GM18867 (cell line): Measurements from ENCODE around the gene FRMD7.
"Not testable (repeated sequence)": the region's sequence is repeated elsewhere in the genome, so short reads cannot be mapped to it uniquely, and the experiment has no call there.

Experiments
- ATAC-seq: cut with Tn5 transposase; IDR thresholded peaks from one replicate; pipeline ENCODE4 v1.9.1; 2021; ENCODE audit warnings: mild to moderate bottlenecking, moderate library complexity; ENCODE audit not compliant: unreplicated experiment

The FRMD7 gene

DNA sequence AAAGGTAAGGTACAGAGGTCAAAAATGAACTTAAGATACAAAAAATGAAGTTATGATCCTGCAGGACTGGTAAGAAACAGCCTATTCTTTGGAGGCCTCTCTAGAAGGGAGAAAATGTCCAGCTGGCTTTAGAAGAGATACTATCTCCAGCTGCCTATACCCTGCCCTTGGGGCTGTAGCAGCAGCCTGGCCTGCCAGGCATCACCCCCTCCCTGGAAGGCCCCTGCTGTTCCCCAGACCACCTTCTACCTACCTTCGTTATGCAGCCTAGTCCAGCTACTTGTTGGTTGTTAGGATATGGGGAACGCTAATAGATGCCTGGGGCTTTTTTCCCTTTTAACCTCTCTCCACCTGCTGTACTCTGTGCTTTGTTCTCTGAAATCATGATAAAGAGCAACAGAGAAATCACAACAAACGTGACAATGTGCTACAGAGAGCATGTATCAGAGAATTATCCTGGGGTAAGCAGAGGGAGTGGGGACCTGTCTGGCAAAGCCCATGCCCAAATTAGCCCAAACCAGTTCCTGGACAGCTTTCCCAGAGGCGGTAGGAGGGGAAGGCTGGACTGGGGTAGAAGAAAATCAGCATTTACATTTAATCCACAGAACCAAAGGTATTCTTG lies 34.5 kb downstream of the FRMD7 start:
- no peak for ATAC-seq

DNA sequence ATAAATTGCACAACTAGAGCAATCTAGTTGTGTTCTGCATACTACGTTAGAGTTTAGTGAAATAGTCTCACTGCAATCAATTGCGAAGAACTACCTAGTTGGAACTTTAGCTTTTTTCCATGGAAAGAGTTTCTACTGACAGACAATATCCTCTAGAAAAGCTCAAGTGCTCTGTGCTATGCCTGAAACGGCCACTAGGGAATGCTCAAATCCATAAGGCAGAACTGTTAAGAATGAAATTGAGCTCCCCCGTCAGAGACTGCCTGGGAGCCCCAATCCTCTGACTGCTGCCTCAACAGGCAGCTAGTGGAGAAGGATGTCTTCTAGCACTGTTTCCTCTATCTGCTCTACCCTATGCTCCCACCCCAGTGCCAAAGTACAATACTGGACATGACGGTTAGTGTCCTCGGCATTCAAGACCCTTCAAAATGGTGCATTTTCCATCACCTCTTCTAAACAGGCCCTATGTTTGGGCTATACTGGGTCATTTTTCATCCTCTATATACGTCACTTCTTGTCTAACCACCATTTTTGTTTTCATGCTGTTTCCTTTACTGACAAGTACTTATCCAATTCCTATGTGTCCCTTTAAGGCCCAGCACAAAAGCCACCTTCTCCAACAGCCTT lies 35.3 kb downstream of the FRMD7 start:
- peak; percentile 97 for ATAC-seq

DNA sequence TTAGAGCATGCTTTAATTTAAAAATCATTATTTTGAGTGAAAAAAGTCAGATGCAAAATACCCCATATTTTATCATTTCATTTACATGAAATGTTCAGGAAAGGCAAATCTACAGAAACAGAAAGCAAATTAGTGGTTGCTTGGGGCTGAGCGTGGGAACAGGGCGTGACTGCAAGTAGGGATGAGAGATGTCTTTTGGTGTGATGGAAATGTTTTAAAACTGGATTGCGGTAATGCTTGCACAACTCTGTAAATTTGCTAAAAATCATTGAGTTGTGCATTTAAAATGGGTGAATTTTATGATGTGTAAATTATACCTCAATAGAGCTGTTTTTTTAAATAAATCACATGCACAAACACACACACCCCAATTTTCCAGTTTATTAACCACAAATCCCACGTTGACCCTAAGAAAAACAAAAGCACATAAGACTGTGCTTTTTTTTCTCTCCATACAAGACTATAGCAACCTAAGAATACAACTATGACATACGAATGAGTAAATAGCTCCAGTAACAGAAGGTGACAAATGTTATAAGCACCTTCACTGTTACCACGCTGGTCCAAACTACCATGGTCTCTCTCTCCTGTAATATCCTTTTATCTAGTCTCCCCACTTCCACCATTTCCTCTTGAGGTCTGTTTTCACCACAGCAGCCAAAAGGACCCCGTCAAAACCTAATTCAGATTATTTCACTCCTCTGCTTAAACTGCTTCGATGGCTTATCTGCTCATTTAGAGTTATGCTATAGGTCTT lies 37.2 kb downstream of the FRMD7 start:
- ATAC-seq = no peak

DNA sequence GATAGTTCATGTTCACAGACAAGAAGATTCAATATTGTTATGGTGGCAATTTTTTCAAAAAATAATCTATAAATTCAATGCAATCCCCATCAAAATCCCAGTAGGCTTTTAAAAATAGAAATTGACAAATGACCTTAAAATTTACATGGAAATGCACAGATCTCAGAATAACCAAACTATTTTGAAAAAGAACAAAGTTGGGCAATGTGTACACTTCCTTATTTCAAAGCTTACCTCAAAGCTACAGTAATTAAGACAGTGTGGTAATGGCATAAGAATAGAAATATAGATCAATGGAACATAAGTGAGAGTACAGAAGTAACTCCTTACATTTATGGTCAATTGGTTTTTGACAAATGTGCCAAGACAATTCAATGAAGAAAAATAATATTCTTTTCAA lies 39.0 kb downstream of the FRMD7 start:
- ATAC-seq = no peak

DNA sequence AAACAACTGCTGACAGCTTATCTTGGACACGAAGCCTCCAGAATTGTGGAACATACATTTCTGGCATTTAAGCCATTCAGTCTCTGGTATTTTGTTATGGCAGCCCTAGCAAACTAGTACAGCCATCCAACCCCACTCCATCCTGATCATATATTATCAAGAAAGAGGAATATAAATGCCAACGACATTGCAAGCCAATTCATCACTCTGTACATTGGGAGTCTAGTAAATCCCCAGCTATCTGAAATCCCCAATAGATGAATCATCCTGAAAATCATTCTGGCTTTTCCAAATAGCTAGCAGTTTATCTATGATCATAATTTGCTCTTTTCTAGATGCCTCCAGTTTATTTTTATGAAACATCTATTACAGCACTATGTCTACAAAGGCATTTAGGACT lies 41.1 kb downstream of the FRMD7 start:
- no peak for ATAC-seq

DNA sequence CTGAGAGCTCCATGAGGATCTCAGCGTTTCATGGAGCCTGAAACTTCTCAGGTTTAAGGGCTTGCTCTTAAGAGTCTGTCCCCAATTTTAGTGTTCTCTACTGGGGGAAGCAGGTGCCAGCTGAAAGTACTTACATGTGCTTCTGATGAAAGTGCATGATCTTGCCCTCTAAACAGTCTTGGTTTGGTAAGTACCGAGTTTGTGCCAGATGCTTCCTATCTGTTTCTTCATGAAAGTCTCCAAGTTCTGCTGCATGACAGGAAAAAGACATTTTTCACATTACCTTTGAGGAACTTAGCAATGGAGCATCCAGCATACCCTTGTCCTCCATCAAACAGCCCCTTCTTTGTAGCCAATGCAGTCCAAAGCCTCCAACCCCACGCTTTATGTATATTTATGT lies 42.0 kb downstream of the FRMD7 start:
- no peak for ATAC-seq

DNA sequence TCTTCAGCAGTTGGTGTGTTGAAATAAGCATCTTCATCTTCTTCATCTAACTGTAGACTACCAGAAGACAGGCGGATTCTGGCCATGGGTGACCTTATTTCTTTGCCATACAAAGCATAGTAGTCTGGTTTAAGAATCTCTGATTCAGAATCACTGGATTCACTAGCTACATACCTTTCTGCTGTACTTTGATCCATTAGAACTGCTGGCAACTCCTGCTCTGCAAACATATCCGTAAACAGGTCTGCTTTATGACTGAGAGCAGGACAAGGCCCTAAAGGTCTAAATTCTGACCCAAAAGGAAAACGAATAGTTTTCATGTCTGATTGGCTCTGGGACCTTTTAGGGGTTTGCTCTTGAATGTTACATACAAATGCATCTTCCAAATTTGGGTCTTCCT lies 49.9 kb downstream of the FRMD7 start:
- ATAC-seq = no peak

DNA sequence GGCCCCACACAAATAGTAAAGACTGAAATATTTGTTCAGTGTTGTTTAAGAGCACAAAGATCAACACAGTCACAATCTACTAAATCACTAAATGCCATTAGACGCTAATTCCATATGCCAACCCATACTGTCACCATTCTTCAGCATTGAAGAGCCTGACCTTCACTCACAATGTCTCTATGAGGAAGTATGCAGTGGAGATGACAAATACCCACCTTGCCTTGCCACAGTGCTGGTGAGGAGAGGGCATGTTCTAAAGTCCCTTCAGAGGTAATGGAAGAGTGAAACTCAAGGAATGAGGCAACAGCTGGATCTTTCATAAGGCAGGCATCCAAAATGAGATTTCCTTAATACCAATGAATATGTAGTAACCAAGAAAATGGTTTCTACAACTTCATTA lies 50.4 kb downstream of the FRMD7 start:
- ATAC-seq = no peak

DNA sequence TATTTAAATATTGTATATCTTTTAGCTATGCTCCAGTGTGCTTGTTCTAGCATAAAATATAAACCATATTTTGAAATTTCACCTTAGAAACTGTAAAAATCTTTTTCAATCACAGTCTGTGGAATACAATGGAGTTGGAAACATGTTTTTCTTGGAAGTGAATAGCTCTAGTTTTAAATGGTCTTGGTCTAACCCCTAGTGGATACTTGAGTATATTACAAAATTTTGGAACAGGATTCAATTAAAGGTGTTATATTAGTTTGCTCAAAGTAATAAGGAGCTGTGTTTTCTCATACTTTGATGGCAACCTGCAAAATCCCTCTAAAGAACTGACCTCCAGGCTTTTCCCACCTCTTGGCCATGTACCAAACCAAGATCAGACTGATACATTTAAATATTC lies 56.6 kb downstream of the FRMD7 start:
- no peak for ATAC-seq

DNA sequence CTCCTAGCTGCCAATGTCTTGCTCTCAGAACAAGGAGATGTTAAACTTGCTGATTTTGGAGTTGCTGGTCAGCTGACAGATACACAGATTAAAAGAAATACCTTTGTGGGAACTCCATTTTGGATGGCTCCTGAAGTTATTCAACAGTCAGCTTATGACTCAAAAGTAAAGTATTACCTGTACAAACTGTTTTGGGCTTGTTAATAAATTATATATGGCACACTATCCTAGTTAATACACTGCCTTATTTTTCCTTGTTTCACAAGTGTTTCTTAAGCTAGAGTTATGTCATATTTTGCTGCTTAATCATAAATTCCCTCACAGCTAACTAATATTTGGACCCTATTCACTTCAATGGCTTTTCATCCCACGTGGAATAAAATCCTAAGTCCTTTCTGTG lies 59.4 kb downstream of the FRMD7 start:
- ATAC-seq = no peak

DNA sequence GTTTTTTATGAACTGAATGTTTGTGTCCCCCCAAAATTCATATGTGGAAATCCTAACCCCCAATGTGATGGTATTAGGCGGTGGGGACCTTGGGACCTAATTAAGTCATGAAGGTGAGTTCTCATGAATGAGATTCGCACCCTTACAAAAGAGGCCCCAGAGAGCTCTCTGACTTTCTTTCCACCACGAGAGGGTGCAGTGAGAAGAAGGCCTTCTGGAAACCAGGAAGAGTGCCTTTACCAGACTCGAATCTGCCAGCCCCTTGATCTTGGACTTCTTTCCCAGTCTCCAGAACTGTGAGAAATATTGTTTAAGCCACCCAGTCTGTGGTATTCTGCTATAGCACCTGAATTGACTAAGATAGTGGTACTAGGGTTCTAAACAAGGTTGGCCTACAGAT lies 64.0 kb downstream of the FRMD7 start:
- no peak for ATAC-seq

DNA sequence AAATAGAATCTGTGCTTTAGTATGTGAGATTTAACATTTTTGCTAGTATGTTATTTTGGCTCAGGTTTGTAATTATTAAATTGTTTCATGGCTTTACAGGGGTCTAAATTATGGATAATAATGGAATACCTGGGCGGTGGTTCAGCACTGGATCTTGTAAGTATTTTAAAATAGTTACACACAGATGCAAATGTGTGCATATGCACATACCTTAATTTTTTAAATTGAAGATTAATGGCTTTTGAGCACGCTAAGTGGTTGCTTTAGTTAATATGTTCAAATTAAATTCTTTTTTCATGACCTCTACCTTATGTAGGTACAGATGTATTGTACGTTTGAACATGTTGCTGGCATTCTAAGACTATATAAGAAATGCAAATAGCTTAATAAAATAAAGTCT lies 64.5 kb downstream of the FRMD7 start:
- ATAC-seq = no peak

DNA sequence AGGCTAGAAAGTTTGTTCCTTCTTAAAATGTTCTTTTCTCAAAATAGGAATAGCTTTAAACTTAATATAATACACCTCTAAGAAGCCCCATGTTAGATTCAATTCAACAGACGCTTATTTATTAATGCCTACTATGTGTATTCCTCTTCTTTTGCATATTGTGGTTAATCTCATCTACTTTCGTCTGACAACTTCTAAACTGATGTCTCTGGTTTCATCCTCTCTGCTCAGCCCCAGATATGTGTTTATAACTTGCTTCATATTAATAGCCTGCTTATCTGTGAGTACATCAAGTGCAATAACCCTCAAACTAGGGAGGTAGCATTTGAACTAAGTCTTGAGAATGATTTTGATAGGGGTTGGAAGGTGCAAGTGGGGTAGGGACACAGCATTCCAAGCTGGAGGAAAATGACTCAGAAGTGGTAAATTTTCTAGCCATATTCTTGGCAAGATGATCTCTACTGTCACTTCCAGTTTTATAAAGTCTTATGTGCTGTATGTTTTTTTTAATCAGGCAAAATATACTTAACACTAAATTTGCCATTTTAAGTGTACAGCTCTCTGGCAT lies 67.8 kb downstream of the FRMD7 start:
- ATAC-seq = peak; percentile 83

DNA sequence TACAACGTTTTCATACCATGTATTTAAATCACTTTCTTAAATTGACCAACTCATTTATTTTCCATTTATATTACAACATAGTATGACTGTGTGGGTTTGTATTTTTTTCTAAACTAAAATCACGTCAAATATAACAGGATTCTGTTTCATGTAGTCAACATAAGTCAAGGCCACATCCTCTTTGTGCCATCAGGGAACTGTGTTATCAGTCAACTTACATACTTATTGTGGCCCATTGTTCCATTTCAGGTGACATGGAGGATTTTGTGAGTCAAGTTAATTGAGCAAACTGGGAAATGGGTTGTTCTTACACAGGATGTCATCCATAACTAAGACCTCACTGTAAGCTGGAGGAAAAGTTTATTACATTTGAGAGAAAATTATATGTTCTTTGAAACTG lies 68.8 kb downstream of the FRMD7 start:
- ATAC-seq = no peak

DNA sequence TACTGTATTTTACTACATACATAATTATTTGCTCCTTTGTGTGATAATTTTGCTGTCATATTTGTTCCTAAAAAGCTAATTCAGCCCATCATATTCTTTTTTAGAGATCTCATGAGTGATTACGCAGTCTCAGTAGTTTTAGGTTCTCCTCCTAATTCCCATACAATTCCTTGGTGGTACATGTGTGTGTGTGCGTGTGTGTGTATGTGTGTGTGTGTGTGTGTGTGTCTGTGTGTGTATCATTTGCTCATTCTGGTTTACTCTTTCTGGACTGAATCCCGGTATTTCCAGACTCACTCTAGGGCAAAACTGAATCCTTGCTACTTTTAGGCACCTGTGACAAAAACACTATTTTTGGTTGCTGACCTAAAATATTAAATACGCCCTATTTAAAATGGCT lies 69.8 kb downstream of the FRMD7 start:
- no peak for ATAC-seq

DNA sequence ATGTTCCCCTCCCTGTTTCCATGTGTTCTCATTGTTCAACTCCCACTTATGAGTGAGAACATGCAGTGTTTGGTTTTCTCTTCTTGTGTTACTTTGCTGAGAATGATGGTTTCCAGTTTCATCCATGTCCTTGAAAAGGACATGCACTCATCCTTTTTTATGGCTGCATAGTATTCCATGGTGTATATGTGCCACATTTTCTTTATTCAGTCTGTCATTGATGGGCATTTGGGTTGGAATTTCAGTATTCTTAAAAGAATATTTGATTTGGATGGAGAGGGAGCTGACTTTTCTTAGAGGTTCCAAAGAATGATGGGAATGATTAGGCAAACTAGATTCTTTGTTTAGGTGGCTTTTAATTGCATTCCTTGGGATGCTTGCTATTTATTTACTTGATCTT lies 76.0 kb downstream of the FRMD7 start:
- ATAC-seq = not testable (repeated sequence)

DNA sequence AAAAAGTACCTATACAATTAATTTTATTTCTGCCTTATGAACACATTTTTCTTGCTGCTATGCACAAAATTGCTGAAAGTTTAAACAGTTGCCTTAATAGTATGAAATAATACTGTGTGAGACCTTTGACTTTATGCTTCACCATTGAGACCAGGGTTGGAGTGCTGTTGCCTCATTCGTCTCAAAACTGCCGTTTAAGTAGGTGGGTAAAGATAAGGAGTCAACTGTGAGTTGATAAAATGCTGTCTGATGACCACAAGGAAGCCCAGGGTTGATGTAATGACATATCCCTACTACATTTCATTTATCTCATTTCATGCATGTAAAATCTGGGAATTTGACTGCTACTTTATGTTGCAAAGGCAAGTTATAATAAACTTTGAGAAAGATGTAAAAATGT lies 81.3 kb downstream of the FRMD7 start:
- no peak for ATAC-seq

DNA sequence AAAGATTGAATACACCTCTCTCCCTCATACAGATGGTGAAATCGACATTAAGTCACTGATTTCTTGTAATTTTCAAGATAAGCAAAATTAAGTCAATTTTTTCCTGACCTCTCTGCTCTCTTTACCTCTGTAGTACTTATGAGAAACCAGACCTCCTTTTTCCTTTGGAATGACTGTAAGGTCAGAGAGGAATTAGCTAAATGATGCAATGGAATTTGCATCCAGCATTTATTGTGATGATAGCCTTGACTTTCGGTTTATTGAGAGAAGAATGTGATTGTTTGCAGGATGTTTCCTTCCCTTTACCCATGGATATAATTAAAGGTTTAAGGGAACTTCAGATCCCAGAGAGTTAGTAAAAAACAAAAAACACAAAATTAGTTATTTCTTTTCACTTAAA lies 82.4 kb downstream of the FRMD7 start:
- ATAC-seq = no peak

DNA sequence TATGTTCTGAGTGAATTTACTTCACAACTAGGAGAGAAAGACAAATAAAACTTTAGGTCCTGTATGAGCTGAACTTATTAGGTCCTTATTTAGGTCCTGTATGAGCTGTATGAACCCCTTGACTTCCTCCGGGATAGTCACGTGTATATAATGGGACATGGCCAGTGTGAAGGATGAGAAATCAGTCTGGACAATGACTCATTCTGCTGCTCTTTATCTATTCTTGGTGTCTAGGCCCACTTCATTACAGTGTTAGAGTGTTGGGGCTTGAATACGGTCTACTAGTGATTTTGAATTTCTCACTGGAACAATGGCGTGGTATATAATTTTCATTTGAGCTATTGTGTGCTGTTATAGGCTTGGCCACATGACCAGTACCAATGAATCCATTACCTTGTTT lies 82.9 kb downstream of the FRMD7 start:
- ATAC-seq = no peak

DNA sequence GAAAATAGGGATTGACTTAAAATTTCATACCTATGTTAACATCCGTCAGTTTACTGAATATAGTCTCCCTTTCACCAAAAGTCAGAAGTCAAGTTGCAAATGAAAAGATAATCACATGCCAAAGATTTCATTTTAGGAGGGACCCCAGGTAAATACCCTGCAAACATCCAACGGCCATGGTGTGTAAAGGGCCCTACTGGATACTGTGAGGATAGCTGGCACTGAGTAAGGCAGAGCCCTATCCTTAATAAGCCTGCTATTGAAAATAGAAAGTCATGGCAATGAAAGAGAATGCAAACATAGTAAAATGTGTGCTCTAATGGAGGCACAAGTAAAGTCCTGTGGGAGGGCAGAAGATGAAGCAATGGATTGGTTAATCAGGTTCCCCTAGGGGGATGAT lies 83.8 kb downstream of the FRMD7 start:
- ATAC-seq = no peak

DNA sequence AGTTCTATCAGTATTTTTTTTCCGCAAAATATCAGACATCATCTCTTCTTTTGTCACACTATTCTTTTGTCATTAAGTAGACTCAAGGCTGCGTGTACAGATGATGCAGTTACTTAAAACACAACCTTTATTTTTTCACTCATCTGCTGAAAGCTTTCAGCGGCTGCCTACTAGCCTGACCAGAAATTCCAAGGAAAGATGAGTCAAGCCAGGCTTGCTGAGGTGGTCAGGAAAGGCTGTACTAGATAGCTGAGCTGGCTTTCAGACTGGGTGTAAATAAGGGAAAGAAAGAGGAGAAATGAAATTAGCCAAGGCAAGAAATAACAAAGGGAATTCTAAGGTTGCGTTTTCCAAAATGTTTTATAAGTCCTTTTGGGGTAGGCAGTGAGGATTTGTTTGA lies 86.8 kb downstream of the FRMD7 start:
- no peak for ATAC-seq

DNA sequence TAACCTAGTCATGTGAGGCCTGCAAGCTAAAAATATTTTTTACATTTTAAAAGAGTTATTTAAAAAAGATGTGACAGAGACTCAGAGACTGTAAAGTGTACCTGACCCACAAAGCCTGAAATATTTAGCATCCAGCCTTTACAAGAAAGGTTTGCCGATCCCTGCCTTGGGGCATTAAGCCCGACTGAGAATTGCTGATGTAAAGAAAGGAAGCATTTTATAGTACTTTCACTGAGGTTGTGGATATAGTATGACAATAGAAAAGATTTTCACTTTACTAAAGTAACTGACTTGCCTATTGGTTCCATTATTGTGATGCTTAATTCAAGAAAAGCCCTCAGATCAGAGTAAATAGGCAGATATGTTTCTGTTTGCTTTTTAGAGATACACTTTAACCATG lies 87.8 kb downstream of the FRMD7 start:
- ATAC-seq = no peak
